HG03097 (cell line): ENCODE results near the gene FARP1.
"Not testable (repeated sequence)": the region's sequence is repeated elsewhere in the genome, so short reads cannot be mapped to it uniquely, and the experiment has no call there.

Experiments used
- ATAC-seq: cut with Tn5 transposase; IDR thresholded peaks from one replicate; pipeline ENCODE4 v1.9.1; 2021; ENCODE audit not compliant: unreplicated experiment, low FRiP score

Gene FARP1

GRCh38 chr13:98348466-98349200, 205.7 kb downstream of the FARP1 start:
- ATAC-seq, result no peak

- no peak for ATAC-seq
These were observed 206.9 kb downstream of the FARP1 start for GRCh38 chr13:98349731-98350305.

- no peak for ATAC-seq
These were observed 207.9 kb downstream of the FARP1 start for GRCh38 chr13:98350746-98351330.

DNA sequence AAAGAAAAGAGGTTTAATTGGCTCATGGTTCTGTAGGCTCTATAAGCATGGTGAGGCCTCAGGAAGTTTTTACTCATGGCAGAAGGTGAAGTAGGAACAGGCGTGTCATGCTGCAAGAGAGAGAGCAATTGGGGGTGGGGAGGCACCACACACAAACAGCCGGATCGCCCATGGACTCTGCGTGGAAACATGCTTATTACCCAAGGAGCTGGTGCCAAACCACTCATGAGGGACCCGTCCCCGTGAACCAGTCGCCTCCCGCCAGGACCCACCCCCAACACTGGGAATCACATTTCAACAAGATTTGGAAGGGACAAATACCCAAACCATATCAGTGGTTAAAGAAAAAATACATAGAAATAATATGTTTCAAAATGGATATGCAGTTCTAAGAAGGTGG, 208.7 kb downstream of the FARP1 start:
- no peak for ATAC-seq

GRCh38 chr13:98352226-98352625, 209.3 kb downstream of the FARP1 start:
- ATAC-seq, result no peak

DNA sequence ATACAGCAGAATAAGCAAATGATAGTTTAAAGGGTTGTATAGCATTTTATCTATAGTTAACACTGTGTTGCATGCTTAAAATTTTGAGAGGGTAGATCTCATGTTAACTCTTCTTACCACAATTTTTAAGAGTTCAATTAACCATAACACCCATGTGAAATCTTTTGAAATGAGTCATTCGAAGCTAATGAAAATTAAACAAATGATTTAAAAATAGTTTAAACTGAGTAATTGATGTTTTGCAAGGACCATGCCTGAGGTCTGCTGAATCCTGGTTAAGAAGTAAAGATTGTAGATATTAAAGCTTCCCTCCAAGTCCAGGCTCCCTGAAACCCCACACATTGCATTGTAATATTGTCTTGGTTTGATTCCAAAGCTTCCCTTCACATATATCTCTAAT, 210.9 kb downstream of the FARP1 start:
- no peak for ATAC-seq

GRCh38 chr13:98358937-98359336, 216.0 kb downstream of the FARP1 start:
- ATAC-seq, result no peak

DNA sequence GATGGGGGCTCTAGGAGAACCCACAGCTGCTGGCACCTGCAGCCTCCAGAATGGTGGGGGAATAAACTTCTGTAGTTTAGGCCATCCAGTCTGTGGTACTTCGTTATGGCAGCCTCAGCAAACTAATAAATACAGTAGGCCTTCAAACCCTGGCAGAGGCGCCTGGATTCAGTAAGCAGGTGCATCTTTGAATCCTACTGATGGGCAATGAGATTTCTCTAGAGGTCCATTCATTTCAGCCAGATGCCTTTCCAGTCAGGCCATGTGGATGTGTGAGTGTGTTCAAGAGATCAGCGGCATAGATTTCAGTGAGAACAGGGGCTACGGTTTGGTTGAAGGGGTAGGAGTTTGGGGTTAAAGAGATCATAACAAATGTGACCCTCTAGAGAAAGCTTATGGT, 217.7 kb downstream of the FARP1 start:
- no peak for ATAC-seq

- no peak for ATAC-seq
These were observed 220.4 kb downstream of the FARP1 start for GRCh38 chr13:98363326-98363725.

GRCh38 chr13:98364179-98364578, 221.3 kb downstream of the FARP1 start:
- no peak for ATAC-seq

DNA sequence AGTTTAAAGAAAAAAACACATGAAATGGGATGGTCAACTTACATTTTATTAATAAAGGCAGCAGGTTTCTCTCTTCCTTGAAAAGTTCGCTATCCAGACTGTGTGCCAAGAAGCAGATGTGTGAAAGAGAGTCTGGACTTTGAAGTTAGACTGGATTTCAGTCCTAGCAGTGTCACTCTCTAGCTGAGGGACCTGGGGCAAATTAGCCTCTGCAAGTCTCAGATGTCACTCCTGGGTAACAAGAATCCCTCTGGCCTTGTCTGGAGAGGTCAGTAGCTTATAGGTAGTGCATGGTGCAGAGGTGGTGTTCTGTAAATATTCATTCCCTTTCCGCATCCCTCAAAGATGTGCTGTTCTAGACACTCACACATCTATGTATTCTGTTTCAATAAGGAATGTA, 221.8 kb downstream of the FARP1 start:
- no peak for ATAC-seq

DNA sequence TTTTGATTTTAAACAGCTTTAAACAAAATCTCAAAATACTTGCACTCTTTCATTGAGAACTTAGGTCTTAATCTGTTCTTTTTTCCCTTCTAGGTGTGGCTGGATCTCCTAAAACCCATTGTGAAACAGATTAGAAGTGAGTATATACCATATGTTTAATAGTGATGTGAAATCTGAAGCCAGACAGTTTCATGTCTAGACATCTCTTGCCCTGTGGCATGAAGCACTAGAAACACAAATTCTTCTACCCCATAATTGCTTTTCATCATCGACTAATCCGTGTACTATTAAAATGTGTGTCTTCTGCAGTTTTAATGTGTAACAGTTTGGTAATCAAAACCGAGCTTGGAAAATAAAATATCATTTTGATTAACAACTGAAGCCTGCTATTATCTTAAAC, 222.4 kb downstream of the FARP1 start:
- ATAC-seq, result no peak

GRCh38 chr13:98366010-98366409, 223.1 kb downstream of the FARP1 start:
- no peak for ATAC-seq

DNA sequence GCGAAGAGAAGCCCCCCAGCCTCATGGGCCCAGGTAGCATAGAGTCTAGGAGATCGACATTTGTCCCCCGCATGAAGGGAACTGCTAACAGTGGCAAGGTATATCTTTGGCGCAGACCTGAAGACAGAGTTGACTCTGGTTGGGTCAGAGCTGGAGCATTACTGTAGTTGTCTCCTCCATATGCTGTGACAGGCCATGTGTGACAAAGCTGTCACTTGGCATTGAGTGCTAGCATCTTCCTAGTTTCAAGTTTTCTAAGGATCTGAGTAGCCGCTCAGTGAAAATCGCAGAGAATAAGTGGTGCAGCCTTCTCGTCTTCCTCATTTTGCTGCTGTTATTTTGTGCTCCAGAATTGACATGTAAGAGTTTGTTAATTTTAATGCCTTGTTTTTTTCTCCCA, 223.5 kb downstream of the FARP1 start:
- ATAC-seq, result no peak

DNA sequence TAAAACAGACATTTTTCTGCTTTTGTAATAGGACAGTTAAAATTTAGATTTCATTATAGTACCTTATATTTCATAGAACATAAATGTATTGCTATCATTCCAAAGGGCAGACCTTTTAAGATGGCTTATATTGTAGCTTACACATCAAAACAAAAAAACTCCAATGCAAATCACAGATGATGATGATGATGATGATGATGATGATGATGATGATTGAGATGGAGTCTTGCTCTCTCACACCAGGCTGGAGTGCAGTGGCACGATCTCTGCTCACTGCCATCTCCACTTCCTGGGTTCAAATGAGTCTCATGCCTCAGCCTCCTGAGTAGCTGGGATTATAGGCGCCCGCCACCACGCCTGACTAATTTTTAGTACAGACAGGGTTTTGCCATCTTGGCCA, 224.1 kb downstream of the FARP1 start:
- ATAC-seq, result no peak

GRCh38 chr13:98368019-98368418, 225.1 kb downstream of the FARP1 start:
- no peak for ATAC-seq

- ATAC-seq, result not testable (repeated sequence)
These were observed 226.6 kb downstream of the FARP1 start for GRCh38 chr13:98369520-98369919.

DNA sequence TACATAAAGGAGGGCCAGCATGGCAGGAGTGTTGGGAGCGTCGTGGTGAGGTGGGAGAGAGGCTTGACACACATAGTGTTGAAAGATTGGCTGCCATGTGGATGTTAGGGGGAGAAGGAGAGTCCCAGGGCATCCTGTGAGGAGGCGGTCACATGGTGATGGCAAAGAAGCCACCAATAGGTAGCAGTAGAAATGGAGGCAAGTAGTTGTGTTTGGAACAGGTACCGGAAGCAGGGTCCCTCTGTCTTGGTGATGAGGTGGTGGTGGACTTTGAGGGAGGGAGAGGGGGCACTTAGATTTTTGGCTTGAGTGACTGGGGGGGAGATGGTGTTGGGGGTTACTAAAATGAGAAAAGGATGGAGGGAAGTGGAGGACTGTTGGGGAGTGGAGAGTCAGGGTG, 227.4 kb downstream of the FARP1 start:
- no peak for ATAC-seq

- ATAC-seq, result no peak
These were observed 228.1 kb downstream of the FARP1 start for GRCh38 chr13:98370806-98371515.

DNA sequence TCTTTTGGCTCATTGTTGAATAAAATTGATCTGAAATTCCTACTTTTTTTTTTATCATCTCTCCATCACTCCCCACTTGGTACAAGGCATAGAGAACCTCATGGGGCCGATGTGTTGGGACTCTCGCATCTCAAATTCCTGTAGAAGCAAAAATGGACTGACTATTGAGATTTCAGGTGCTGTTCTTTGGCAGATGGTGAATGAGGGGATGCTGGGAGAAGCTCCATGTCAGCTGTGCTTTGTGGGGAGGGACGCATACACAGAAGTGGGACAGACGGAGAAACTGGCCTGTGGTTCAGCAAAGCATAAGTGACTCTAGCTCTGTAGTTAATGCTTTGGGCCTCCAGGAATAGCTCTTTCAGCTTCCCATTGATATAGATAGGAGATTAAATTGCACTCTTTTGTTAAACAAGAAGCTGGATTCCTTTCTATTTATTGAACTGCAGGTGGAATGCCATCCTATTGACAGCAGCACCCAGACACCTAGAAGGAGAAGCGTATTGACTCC, 228.7 kb downstream of the FARP1 start:
- no peak for ATAC-seq

- ATAC-seq, result no peak
These were observed 230.0 kb downstream of the FARP1 start for GRCh38 chr13:98372876-98373275.
